ENCODE data around the gene GART. TPM values are rescaled to one million over a fixed set of nuclear protein-coding genes. Genes with fewer than 3 reads are reported as not detected.
A peak's percentile ranks its signal among the peaks of the same experiment; 100 is the strongest.

The GART gene
- total RNA-seq, 1 experiment from 2014 or later: 241 TPM

DNA sequence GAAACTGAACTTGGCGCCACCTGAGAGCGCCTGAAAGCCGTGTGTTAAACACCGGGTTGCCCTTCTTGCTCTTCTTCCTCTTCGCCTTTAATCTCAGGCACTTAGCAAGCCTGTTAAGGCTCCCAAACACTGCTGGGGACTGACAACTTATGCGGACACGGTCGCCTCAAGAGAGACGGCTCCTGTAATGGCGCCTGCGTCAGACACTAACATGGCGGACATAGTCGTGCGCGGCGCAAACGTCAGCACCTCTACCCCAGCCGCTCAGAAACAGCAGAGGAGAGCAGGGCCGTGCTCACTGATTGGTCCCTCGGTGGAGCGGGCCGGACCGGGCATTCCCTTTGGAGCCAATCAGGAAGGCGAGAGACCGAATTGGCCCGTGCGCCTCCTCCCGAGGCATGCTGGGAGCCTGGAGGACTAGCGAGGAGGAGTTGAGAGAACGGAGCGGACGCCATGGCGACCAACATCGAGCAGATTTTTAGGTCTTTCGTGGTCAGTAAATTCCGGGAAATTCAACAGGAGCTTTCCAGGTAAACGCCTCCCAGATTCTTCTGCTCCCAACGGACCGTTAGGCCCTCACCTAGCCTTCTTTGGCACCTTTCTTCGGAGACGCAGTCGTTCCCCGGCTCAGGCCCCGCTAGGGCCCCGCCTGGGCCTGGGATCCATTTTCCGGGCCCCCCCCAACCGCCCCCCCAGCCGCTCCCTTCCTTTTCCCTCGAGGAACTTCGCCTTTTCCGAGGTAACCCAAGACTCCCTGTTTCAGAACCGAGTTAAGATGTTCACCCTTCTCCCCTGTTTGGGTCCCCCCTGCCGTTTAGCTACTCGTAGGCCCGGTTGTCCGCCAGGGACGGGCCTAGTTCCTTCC, 955 bp upstream of the GART start, which contains the start of gene SON (continued):
- TF ChIP-seq, protein P1, sequence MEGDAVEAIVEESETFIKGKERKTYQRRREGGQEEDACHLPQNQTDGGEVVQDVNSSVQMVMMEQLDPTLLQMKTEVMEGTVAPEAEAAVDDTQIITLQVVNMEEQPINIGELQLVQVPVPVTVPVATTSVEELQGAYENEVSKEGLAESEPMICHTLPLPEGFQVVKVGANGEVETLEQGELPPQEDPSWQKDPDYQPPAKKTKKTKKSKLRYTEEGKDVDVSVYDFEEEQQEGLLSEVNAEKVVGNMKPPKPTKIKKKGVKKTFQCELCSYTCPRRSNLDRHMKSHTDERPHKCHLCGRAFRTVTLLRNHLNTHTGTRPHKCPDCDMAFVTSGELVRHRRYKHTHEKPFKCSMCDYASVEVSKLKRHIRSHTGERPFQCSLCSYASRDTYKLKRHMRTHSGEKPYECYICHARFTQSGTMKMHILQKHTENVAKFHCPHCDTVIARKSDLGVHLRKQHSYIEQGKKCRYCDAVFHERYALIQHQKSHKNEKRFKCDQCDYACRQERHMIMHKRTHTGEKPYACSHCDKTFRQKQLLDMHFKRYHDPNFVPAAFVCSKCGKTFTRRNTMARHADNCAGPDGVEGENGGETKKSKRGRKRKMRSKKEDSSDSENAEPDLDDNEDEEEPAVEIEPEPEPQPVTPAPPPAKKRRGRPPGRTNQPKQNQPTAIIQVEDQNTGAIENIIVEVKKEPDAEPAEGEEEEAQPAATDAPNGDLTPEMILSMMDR (IDR thresholded peaks at IDR 0.05 in 2 of 3, conservative IDR thresholded peaks at IDR 0.05 in 1 of 3; ENCODE audit: borderline replicate concordance in 1 of 3, insufficient read depth in 1 of 3, low read depth in 2 of 3, low read length in 2 of 3): no peak
- no peak for TF ChIP-seq SP1 (IDR thresholded peaks at IDR 0.05; ENCODE audit: low read depth)
- TF ChIP-seq CBX3 (IDR thresholded peaks at IDR 0.05; ENCODE audit: low read depth): no peak
- no peak for TF ChIP-seq ATF3 (IDR thresholded peaks at IDR 0.05)

DNA sequence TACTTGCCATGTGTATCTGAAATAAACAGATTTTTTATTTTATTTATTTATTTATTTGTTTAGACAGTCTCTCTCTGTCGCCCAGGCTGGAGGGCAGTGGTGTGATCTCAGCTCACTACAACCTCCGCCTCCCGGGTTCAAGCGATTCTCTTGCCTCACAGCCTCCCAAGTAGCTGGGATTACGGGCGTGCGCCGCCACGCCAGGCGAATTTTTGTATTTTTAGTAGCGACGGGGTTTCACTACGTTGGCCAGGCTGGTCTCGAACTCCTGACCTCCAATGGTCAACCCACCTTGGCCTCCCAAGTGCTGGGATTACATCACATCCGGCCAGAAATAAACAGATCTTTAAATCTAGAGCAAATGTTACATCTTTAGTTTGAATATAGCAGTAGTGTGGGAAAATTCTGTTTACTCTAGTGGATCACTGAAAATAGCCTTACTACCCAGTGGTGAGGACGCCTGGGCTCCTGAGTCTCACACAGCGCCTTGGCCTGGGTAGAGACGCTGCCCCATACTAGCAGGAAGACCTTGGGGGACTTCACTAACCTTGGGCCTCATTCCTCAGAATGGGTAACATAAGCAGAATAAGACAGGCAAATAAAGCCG, 709 bp downstream of the GART start:
- no TSS peak for BruUV-seq (replicated peaks)
- H3K9me3 ChIP-seq (ENCODE audit: control insufficient read depth in 1 of 2, insufficient read depth in 1 of 2, low read depth in 1 of 2, low read length in 2 of 2): no peaks in the 10 kb centered on the region
- peaks cover 23 to 44% of the 10 kb centered on the region in 2 experiments for H3K36me3 ChIP-seq (ENCODE audit: control insufficient read depth in 1 of 2, insufficient read depth in 2 of 2, low read length in 2 of 2)
- peak overlapping the region; percentile 87 to 91 for H3K4me3 ChIP-seq (replicated peaks in 1 of 2; ENCODE audit: low read depth in 1 of 2, low read length in 2 of 2)
- peak overlapping the region; percentile 89 for H3K9ac ChIP-seq (ENCODE audit: low read length)
- peaks cover 90% of the 10 kb centered on the region for H3K79me2 ChIP-seq (ENCODE audit: insufficient read depth, low read length)
- ChIA-PET RAD21 (ENCODE audit: low non-redundant PET in 1 of 2, low total read pairs in 2 of 2, uncharacterized antibody in 2 of 2, unreplicated experiment in 2 of 2) (no interaction called here), CTCF (no interaction called here), POLR2A (no interaction called here)
- ATAC-seq: no peak
- peak overlapping the region; percentile 92 for H3K4me2 ChIP-seq (ENCODE audit: low read length)
- intact Hi-C loops (cut with micrococcal nuclease): loop anchor here (5.0 kb wide), 1 partner anchor 101 kb away; the partner anchor contains the start of genes CRYZL1 and ITSN1
- peak overlapping the region; percentile 98 for H3K27ac ChIP-seq (ENCODE audit: low read depth, low read length)
- peaks cover 15 to 19% of the 10 kb centered on the region in 2 experiments for H3K4me1 ChIP-seq (ENCODE audit: control insufficient read depth in 1 of 2, insufficient read depth in 2 of 2, low read length in 2 of 2)
- no peak for DNase-seq (ENCODE audit: low read depth, low spot score)
- no peak overlapping the region for H2AFZ ChIP-seq (ENCODE audit: low read depth, low read length, poor library complexity, severe bottlenecking)
- no peak for TF ChIP-seq SP1 (IDR thresholded peaks at IDR 0.05; ENCODE audit: low read depth)
- no peak for TF ChIP-seq CEBPB (IDR thresholded peaks at IDR 0.05; ENCODE audit: low read depth)
- peak; percentile 39; the same call in 1 of the 2 replicates for TF ChIP-seq ZFX (IDR thresholded peaks at IDR 0.05)
- no peak for TF ChIP-seq POLR2A (IDR thresholded peaks at IDR 0.05; ENCODE audit: borderline replicate concordance, extremely low read depth, insufficient read depth, insufficient read length)
- no peaks in the 10 kb centered on the region for H3K9me2 ChIP-seq (ENCODE audit: insufficient read depth)
- H3K27me3 ChIP-seq (ENCODE audit: insufficient read depth, low read length): no peaks in the 10 kb centered on the region
- peaks cover 33% of the 10 kb centered on the region; the same call in 1 of the 2 replicates for H4K20me1 ChIP-seq (ENCODE audit: insufficient read depth)

Data from HCT116 (cell line).